Hepatocyte (in vitro differentiated cells): ENCODE results near the gene ZBTB20. TPM values are rescaled to one million over a fixed set of nuclear protein-coding genes. Genes with fewer than 3 reads are reported as not detected.

Source experiments
- DNase-seq: peaks from one replicate; pipeline ENCODE4 v3.0.0-alpha.2; 2016; ENCODE audit warnings: low spot score
- H2AFZ ChIP-seq: fragments of 200-600 bp; sonication (generic); 2 replicates; pipeline ENCODE4 v1.6.0; 2016; ENCODE audit warnings: antibody characterized with exemption, mild to moderate bottlenecking
- H3K27ac ChIP-seq: fragments of 200-600 bp; sonication (generic); 2 replicates; pipeline ENCODE4 v1.5.1; 2016; ENCODE audit warnings: mild to moderate bottlenecking
- H3K27me3 ChIP-seq: fragments of 200-600 bp; sonication (generic); 2 replicates; pipeline ENCODE4 v1.6.1; 2016
- H3K36me3 ChIP-seq: fragments of 200-600 bp; sonication (generic); replicated peaks from 2 replicates; pipeline ENCODE4 v1.5.1; 2016; ENCODE audit warnings: low read depth; ENCODE audit not compliant: insufficient read depth
- H3K4me1 ChIP-seq: fragments of 200-600 bp; sonication (generic); 2 replicates; pipeline ENCODE4 v1.5.1; 2016; ENCODE audit warnings: mild to moderate bottlenecking, moderate library complexity; ENCODE audit not compliant: insufficient read depth
- H3K4me2 ChIP-seq: fragments of 200-600 bp; sonication (generic); 2 replicates; pipeline ENCODE4 v1.6.0; 2016
- H3K4me3 ChIP-seq: fragments of 200-600 bp; sonication (generic); 2 replicates; pipeline ENCODE4 v1.5.1; 2016; ENCODE audit warnings: mild to moderate bottlenecking
- H3K79me2 ChIP-seq: fragments of 200-600 bp; sonication (generic); 2 replicates; pipeline ENCODE4 v1.6.0; 2017; ENCODE audit warnings: mild to moderate bottlenecking
- H3K9me2 ChIP-seq: fragments of 200-600 bp; sonication (generic); replicated peaks from 2 replicates; pipeline ENCODE4 v1.6.0; 2017; ENCODE audit warnings: mild to moderate bottlenecking; ENCODE audit not compliant: insufficient read depth
- H3K9me3 ChIP-seq: fragments of 200-600 bp; sonication (generic); 2 replicates; pipeline ENCODE4 v1.5.1; 2016; ENCODE audit warnings: low read depth, mild to moderate bottlenecking
- H4K20me1 ChIP-seq: fragments of 200-600 bp; sonication (generic); 2 replicates; pipeline ENCODE4 v1.6.0; 2016; ENCODE audit warnings: mild to moderate bottlenecking; ENCODE audit not compliant: insufficient read depth, poor library complexity, severe bottlenecking
- CTCF ChIP-seq: fragments of 200-600 bp; sonication (generic); IDR thresholded peaks from 2 replicates; pipeline ENCODE4 v1.5.1; 2016; ENCODE audit warnings: antibody characterized with exemption, mild to moderate bottlenecking; ENCODE audit not compliant: poor library complexity
- EZH2 ChIP-seq: fragments of 200-600 bp; sonication (generic); IDR thresholded peaks from 2 replicates; pipeline ENCODE4 v1.6.1; 2016; ENCODE audit warnings: antibody characterized with exemption, mild to moderate bottlenecking, borderline replicate concordance
- EZH2phosphoT487 ChIP-seq: fragments of 200-600 bp; sonication (generic); IDR thresholded peaks from one replicate; pipeline ENCODE4 v1.6.1; 2018; ENCODE audit warnings: antibody characterized with exemption, mild to moderate bottlenecking, low read depth, moderate library complexity; ENCODE audit not compliant: unreplicated experiment, severe bottlenecking
- WGBS: methylation state at CpG from one replicate; pipeline ENCODE4 v1.1.6; 2016; ENCODE audit warnings: low lambda C conversion rate; ENCODE audit errors: missing lambda C conversion rate; 5-methylcytosine and 5-hydroxymethylcytosine counted together
- polyA plus RNA-seq: library from polyadenylated mRNA; unstranded; fragments of >200 nt; fragmentation: Nextera tagmentation; extraction: Ambion mirVana; gene quantifications from 2 replicates; pipeline ENCODE4 v1.2.1, GENCODE V29; 2016
- total RNA-seq: library from RNA; depleted of rRNA; stranded (reverse); fragments of >200 nt; gene quantifications from 2 replicates; pipeline ENCODE4 v1.2.3, GENCODE V29; 2014

The ZBTB20 gene
- total and polyA plus RNA-seq, 2 experiments from 2014 or later = 25.8 to 28.0 TPM

- Histone ChIP-seq H4K20me1 (no peaks in the 10 kb centered on the region), H3K9me3 (no peaks in the 10 kb centered on the region), H3K4me3 (no peak overlapping the region), H3K27me3 (no peaks in the 10 kb centered on the region), H3K4me1 (no peaks in the 10 kb centered on the region), H2AFZ (no peak overlapping the region), H3K27ac (no peak overlapping the region), H3K79me2 (no peaks in the 10 kb centered on the region), H3K9me2 (no peaks in the 10 kb centered on the region), H3K36me3 (no peaks in the 10 kb centered on the region), H3K4me2 (no peak overlapping the region)
- no peak for TF ChIP-seq EZH2
- TF ChIP-seq CTCF = no peak
- TF ChIP-seq EZH2phosphoT487 = no peak
- WGBS = 96% methylated on average over 2 of the region's 2 CpGs
- no peak for DNase-seq
Measured at GRCh38 chr3:114563720-114564119, 583.4 kb downstream of the ZBTB20 start.

GRCh38 chr3:114562557-114562956 lies 584.5 kb downstream of the ZBTB20 start:
- H3K4me3 ChIP-seq = no peak overlapping the region
- WGBS = 88% methylated on average over 2 of the region's 2 CpGs
- no peaks in the 10 kb centered on the region for H3K9me2 ChIP-seq
- H3K9me3 ChIP-seq = no peaks in the 10 kb centered on the region
- no peaks in the 10 kb centered on the region for H3K79me2 ChIP-seq
- H3K27ac ChIP-seq = no peak overlapping the region
- H3K4me1 ChIP-seq = no peaks in the 10 kb centered on the region
- TF ChIP-seq EZH2 (no peak), EZH2phosphoT487 (no peak), CTCF (no peak)
- H3K36me3 ChIP-seq = no peaks in the 10 kb centered on the region
- H3K4me2 ChIP-seq = no peak overlapping the region
- H2AFZ ChIP-seq = no peak overlapping the region
- H3K27me3 ChIP-seq = no peaks in the 10 kb centered on the region
- H4K20me1 ChIP-seq = no peaks in the 10 kb centered on the region
- DNase-seq = no peak

- WGBS = 92% methylated on average over 4 of the region's 4 CpGs
- no peaks in the 10 kb centered on the region for H3K36me3 ChIP-seq
Measured at GRCh38 chr3:114558271-114558670, 588.8 kb downstream of the ZBTB20 start.

More at GRCh38 chr3:114558271-114558670, 588.8 kb downstream of the ZBTB20 start:
- Histone ChIP-seq H3K79me2 (no peaks in the 10 kb centered on the region), H3K9me2 (no peaks in the 10 kb centered on the region), H4K20me1 (no peaks in the 10 kb centered on the region), H3K27ac (no peak overlapping the region), H3K4me3 (no peak overlapping the region), H3K4me1 (no peaks in the 10 kb centered on the region), H3K27me3 (no peaks in the 10 kb centered on the region), H3K4me2 (no peak overlapping the region), H2AFZ (no peak overlapping the region), H3K9me3 (no peaks in the 10 kb centered on the region)
- no peak for TF ChIP-seq EZH2
- no peak for TF ChIP-seq EZH2phosphoT487
- TF ChIP-seq CTCF = no peak
- DNase-seq = no peak
